GM18502 (cell line): ENCODE data around the gene NCL.

Experiments used
- ATAC-seq: cut with Tn5 transposase; IDR thresholded peaks from one replicate; pipeline ENCODE4 v1.9.1; 2021; ENCODE audit warnings: mild to moderate bottlenecking; ENCODE audit not compliant: unreplicated experiment, poor library complexity

NCL gene, protein sequence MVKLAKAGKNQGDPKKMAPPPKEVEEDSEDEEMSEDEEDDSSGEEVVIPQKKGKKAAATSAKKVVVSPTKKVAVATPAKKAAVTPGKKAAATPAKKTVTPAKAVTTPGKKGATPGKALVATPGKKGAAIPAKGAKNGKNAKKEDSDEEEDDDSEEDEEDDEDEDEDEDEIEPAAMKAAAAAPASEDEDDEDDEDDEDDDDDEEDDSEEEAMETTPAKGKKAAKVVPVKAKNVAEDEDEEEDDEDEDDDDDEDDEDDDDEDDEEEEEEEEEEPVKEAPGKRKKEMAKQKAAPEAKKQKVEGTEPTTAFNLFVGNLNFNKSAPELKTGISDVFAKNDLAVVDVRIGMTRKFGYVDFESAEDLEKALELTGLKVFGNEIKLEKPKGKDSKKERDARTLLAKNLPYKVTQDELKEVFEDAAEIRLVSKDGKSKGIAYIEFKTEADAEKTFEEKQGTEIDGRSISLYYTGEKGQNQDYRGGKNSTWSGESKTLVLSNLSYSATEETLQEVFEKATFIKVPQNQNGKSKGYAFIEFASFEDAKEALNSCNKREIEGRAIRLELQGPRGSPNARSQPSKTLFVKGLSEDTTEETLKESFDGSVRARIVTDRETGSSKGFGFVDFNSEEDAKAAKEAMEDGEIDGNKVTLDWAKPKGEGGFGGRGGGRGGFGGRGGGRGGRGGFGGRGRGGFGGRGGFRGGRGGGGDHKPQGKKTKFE

DNA sequence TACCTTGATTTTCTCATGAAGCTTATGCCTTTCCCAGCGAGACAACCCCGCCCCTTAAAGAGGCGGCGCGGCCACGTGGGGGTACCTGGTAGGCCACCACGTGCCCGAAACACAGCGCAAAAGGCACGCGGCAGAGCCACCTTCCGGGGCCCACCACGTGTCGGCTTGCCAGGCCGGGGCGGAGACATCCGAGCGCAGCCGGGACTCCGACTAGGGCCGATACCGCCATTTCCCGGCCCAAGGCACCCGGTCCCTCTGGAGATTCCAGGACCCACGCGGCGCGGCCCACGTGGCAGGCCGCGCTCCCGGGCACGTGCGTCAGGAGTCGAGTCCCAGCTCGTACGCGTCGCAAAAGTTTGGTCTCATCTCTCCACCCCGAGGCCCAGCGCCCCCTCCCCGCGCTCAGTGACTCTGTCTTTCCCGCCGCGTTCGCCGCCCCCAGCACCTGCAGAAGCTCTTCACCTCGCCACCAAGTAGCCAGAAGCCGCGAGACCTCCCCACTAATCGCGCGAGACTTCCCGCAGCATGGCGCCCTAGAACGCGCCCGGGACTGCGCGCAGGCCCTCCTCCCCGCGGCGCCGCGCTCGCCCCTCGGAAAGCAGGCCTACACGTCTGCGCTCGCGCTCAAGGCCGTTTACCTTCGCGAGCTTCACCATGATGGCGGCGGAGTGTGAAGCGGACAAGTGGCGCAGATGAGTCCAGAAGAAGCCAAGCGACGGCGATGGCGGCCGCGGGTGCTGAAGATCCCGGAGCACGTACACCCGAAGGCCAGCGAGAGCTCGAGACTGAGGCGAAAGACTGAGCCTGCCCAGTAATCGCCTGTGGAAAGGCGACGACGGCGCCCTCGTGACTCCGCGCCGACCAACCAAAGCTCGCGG is at the start of gene NCL:
Gene NCL, minus strand, starts transcription at position 787 of the 878 bp plus-strand sequence. Its CDS starts 131 bp downstream, at position 656.
- ATAC-seq, result peak; percentile 90

DNA sequence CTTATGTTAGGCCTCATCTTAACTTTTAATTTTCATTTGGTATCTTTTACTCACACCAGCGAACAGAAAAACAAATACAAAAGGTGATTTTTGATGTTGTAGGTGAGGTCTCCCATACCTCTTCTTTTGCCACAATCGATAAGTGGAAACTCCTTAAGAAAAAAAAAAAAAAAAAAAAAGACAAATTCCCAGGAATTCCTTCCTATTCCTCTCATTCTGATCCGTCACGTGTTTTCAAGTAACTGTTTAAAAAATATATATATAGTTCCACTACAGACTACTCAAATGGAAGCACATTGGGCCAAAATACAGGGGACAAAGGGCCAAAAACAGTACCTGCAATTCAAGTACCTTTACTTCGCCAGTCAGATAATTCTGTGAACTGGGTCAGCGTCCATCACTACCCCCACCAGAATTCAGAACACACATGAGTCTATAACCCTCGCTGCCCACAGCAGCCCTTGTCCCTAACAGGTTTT is 49.5 kb upstream of the NCL start:
- ATAC-seq, result no peak

DNA sequence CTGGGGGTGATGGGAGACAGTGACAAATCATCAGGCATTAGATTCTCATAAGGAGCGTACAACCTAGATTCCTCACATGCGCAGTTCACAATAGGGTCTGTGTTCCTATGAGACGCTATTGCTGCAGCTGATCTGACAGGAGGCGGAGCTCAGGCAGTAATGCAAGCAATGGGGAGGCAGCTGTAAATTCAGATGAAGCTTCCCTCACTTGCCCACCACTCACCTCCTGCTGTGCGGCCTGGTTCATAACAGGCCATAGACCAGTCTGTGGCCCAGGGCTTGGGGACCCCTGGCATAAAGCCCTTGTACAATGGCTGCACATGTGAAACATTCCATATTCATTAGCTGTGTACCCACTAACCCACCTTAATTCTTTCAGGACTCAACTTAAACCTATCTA is 47.9 kb upstream of the NCL start:
- ATAC-seq, result no peak

DNA sequence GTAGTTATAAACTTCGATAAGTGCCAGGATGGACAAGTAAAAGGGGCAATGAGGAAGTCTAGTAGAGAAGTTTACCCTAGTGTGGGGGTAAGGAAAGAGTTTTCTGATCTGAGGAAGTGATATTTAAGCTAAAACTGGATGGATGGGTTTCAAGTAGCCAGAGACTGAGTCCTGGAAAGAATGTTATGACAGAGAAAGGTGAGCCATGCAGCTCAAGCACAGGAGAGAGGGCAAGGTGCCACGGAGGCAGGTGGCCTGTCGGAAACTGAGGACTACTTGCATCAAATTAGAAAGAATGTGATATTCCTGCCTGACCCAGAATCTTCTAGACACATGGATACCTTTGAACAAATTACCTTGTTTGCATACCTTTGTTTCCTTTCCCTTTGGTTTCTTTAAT is 39.5 kb upstream of the NCL start:
- no peak for ATAC-seq

DNA sequence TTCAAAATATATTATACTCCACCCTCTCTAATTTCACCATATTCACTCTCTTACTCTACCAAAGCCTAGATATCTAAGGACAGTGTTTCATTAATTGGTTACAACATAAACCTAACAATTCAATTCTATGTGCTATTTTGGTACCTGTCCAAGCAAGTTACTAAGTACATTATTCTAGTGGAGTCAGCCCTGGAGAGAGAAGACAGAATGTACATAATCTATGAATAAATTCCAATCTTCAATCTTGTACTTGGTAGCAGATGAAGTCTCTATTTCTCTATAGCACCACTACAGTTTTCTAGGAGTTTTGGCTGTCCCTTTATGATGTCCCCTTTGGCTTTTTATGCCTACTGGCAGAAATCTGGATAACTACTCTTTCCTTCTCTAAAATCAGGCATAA is 38.3 kb upstream of the NCL start:
- ATAC-seq, result no peak

DNA sequence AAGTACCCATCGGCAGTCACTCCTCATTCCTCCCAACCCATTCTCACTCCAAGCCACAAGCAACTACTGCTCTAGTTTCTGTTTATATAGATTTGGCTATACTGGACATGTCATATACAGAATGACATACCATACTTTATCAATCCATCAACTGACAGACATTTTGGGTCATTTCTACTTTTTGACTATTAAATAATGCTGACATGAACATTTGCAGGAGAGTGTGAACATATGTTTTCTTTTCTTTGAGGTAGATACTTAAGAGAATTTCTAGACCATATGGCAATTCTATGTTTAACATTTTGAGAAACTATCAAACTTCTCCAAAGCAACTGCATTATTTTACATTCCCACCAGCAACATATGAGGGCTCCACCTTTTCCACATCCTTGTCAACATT is 33.4 kb upstream of the NCL start:
- no peak for ATAC-seq

DNA sequence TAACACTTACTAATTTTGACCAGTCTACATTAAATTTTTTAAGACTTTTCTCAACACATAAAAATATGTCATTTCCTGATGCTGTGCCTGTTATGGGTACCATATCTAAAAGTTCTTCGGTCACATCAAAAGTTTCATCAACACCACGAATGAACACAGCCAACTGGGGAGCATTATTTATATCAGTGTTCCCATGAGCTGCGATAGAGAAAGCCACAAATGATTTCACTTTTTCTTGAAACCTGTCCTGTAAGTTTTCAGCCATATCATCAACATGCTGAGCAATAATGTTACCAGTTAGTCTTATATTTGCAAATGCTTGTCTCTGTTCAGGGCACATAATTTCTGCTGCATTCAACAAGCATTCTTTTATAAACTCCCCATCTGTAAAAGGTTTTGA is 30.4 kb upstream of the NCL start:
- ATAC-seq, result no peak

DNA sequence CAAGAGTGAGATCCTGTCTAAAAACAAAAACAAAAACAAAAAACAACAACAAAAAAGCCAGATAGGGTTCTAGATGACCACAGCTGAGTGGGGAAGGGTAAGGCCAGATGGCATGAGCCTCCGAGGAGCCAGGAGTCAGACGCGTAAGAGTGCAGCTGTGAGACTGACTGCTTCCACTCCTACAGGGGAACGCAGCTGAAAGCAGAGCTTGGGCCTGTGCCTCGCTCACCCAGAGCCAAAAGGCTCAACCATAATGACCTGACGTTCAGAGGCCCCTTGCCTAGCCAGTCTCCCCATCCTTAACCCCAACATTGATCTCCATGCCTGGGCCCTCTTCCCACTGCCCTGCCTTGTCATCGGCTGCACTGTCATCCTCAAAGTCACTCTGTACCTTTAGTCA is 26.5 kb upstream of the NCL start:
- no peak for ATAC-seq

DNA sequence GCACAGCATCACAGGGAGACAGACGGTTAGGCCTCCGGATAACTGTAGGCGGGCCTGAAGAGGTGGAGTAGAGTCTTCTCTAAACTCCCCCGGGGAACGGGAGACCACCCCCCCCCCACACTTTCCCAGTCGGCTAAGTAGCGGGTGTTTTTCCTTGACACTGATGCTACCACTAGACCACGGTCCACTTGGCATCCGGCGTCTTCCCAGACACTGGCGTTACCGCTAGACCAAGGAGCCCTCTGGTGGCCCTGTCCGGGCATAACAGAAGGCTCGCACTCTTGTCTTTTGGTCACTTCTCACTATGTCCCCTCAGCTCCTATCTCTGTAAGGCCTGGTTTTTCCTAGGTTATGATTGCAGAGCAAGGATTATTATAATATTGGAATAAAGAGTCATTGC is 25.7 kb upstream of the NCL start:
- no peak for ATAC-seq

DNA sequence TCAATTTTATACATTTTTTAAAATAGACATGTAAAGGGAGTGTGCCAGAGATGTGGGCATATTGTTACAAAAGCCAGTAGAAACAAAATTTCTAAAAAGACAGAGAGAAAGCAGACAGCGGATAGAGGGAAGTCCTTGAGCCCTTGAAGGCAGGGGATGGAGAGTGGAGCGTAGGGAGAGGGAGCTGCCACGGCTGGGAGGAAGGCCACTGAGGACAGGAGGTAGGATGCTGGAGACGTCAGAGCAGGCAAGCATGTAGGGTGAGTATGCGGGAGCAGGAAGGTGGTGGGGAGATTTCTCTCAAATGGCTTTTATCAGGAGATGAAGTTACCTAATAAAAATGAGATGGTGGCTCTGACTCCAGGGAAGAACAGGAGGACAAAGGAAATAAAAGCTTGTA is 24.0 kb upstream of the NCL start:
- ATAC-seq, result no peak

DNA sequence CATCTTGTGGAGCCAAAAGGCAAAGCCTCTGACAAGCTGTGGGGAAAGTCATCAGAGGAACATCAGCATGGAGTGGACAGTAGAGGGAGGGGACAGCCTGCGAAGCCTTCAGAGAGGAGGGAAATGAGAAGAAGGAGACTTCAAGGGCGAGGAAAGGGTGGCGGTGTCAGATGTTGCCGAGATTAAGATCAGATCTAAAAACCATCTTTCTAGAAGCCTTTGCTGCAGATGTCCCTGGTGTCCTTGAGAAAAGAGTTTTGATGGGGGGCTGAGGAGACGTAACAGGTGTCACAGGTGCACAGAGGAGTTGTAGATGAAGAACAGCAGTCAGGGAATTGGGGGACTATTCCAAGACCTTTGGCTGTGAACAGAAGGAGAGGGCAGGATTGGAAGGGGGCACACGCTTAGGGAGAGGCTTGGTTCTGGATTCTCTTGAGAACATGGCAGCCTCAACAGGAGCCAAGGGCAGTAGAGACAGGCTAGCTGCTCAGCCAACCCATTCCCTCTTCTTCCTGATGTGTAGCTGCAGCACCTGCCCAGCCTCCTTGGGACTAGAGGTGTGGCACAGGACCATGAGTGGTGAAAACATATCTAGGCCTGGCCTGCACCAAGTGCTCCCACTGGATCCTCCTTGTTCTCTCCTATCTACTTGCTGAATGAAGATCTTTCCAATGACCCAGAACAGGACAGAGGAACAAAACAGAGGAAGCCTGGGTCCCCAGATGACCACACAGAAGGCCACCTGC is 22.7 kb upstream of the NCL start:
- no peak for ATAC-seq

DNA sequence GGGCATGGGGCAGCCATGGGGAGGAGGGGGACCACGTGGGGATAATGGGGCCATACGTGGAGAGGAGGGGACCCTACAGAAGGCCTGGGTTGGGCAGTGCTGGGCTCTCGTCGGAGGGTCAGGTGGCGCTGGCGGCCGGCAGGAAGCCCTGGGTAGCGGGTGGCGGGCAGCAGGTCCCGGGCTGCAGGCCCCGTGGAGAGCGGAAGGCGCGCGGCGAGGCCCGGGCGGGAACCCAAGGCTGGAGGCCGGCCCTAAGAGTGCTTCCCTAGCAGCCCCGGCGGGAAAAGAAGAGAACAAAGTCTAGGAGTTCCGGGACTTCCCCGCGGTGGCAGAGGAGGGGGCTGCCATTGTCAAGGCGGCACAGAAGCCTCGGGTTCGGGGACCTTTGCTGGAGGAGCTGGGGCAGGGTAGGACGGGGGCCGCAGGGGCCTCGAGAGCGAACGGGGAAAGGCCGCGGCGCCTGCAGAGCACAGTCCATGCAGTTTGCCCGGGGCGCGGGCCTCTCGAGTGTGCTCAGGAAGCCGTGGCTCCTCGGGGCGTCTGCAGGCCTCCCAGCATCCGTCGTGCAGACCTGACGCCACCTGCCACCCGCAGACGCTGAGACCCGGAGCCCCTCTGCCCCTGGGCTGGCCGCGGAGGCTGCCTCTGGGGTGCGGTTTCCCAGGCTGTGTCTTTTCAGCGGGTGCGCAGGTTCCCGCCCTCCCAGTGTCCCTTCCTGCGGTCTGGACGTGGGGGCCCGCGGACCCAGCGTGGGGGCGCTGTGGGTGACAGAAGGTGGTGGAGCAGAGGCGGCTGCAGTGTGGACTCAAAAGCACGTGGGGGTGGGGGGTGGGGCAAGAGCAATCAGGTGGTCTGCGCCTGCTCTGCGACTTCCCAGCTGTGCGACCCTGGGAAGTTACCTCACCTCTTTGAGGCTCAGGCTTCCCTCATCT is 19.4 kb upstream of the NCL start:
- ATAC-seq, result peak; percentile 7

DNA sequence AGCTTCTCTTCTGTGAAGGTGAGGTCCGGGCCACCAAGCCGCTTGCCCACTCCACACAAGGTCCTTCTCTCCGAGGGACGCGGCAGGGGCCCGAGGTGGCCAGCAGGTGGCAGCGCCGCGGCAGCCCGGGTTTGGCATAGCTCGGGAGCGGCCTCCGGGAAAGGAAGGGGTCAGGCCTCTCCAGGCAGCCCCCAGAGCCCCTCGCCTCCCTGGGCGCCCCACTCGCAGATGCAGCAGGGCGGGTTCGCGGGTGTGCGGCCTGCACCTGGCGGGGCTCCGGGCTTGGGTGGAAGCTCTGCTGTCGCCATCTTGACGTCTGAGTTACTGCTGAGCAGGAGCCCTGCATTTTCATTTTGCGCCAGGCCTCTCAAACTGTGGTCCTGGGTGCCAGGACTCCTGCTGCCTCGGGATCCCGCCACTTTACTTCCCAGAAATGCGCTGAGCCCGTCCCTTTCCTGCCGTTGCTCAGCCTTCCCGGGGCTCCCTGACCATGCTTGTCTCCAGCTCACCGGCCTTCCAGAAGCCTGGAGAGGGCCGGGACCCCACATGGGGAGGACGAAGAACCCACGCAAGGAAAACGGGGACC is 18.6 kb upstream of the NCL start:
- peak; percentile 79 for ATAC-seq

DNA sequence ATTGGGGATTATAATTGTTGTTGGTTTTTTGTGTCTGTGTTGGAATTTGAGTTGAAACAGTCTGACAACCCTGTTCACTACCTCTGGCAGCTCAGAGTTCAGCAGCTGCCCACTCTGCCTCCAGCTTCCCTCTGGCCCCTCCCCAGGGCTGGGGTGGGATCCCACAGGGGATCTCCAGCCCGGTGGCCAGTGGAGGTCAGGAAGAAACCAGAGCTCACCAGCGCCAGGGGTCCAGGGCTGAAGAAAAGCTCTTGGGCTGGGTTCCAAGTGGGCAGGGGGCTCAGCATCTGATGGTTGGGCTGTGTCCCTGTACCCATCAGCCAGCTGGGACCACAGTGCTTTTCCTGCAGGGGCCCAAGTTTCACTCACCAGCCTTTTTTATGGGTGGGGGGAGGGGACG is 16.5 kb upstream of the NCL start:
- no peak for ATAC-seq

DNA sequence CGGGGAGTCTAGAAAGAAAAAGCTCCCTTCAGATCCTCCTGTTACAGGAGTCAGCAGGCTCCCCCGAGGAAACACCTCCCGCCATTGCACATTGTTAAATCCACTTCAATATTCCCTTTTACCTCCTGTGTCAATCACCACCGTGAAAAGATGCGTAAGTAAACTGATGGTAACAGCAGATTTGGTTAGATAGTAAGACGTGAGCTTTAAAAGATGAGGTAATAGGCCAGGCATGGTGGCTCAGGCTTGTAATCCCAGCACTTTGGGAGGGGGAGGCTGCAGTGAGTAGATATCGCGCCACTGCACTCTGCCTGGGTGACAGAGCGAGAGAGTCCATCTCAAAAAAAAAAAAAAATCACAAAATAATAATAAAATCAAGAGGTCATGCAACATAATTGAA is 15.2 kb upstream of the NCL start:
- ATAC-seq, result no peak

DNA sequence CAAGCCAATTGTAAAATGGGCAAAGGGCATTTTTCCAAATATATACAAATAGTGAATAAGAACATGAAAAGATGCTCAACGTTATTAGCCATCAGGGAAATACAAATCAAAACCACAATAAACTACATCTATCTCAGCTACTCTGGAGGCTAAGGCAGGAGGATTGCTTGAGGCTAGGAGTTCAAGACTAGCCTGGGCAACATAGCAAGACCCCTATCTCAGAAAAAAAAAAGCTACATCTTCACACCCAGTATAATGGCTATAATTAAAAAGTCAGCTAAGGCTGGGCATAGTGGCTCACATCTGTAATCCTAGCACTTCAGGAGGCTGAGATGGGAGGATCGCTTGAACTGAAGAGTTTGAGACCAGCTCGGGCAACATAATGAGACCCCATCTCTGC is 12.6 kb upstream of the NCL start:
- no peak for ATAC-seq

DNA sequence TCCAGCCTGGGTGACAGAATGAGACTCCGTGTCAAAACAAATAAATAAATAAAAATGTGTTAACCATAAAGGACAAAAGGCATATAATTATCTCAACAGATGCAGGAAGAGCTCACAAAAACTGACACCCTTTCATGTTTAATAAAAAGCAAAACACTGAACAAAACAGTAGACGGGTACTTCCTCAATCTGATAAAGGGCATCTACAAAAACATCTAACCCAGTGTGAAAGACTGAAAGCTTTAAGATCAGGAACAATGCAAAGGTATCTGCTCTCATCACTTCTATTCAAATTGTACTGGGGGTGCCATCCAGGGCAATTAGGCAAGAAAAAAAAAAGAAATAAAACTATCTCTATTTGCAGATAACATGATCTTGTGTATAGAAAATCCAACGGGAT is 11.7 kb upstream of the NCL start:
- ATAC-seq, result no peak

DNA sequence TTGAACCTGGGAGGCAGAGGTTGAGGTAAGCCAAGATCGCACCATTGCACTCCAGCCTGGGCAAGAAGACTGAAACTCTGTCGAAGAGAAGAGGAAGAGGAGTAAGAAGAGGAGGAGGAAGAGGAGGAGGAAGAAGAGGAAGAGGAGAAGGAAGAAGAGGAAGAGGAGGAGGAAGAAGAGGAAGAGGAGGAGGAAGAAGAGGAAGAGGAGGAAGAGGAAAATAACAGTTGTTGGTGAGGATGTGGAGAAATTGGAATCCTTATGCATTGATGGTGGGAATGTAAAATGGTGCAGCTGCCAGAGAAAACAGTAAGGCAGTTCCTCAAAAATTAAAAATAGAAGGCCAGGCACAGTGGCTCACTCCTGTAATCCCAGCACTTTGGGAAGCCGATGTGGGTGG is 8.5 kb upstream of the NCL start:
- ATAC-seq, result no peak
